GM12801 (cell line): ENCODE data around the gene THRB.

ENCODE experiments used
- TF ChIP-seq, protein P1 (sequence below): IDR thresholded peaks from one replicate; pipeline ENCODE4 v1.5.1; 2011; ENCODE audit warnings: control low read depth; ENCODE audit not compliant: insufficient read length; ENCODE audit errors: extremely low read depth

Gene THRB

DNA sequence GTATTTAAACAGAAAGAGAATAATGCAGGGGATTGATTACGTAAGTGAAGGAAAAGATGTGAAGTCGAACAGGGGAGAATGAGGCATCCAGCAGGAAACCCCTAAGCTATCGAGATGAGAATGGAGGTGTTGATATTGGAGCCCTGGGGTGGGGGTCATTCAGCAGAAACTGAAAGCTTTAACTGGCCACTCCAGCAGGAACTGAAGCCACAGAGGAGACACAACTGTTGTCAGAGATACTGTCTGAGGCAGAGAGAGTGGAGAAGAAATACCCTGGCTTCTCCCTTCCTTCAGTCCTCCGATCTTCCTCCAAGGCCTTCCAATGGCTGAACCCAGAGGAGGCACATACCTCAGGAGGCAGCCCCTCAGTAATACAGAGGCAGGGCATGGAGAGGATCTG, 152.4 kb downstream of the THRB start:
- TF ChIP-seq, protein P1, sequence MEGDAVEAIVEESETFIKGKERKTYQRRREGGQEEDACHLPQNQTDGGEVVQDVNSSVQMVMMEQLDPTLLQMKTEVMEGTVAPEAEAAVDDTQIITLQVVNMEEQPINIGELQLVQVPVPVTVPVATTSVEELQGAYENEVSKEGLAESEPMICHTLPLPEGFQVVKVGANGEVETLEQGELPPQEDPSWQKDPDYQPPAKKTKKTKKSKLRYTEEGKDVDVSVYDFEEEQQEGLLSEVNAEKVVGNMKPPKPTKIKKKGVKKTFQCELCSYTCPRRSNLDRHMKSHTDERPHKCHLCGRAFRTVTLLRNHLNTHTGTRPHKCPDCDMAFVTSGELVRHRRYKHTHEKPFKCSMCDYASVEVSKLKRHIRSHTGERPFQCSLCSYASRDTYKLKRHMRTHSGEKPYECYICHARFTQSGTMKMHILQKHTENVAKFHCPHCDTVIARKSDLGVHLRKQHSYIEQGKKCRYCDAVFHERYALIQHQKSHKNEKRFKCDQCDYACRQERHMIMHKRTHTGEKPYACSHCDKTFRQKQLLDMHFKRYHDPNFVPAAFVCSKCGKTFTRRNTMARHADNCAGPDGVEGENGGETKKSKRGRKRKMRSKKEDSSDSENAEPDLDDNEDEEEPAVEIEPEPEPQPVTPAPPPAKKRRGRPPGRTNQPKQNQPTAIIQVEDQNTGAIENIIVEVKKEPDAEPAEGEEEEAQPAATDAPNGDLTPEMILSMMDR = no peak

DNA sequence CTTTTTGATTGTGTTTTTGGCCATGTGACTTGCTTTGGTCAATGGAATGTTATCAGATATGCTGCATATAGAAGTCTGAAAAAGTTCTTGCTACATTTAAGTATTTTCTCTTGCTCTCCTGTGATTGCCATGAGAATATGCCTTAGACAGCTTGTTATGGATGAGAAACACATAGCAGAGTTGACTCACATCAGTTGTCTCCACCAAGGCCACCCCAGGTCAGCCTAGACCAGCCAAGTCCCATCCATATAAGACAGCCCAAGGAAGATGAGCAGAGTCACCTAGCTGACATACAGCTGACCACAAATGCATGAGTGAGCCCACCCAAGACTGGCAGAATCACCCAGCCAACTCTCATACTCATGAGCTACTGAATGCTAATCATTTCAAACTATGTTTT, 153.0 kb downstream of the THRB start:
- TF ChIP-seq, protein P1 = no peak

DNA sequence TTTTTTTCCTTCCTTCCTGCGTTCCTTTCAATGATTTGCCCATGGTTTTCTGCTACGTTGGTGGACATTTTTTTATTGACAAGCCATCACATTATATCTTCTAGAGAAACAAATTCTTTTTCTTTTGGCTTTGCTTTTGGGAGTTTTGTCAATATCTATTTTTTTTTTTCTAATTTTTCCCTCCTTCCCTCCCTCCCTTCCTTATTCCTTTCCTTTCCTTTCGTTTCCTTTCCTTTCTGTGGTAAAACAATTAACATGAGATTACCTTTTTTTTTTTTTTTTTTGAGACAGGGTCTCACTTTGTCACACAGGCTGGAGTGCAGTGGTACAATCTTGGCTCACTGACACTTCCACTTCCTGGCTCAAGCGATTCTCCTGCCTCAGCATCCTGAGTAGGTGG, 153.7 kb downstream of the THRB start:
- TF ChIP-seq, protein P1 = no peak

DNA sequence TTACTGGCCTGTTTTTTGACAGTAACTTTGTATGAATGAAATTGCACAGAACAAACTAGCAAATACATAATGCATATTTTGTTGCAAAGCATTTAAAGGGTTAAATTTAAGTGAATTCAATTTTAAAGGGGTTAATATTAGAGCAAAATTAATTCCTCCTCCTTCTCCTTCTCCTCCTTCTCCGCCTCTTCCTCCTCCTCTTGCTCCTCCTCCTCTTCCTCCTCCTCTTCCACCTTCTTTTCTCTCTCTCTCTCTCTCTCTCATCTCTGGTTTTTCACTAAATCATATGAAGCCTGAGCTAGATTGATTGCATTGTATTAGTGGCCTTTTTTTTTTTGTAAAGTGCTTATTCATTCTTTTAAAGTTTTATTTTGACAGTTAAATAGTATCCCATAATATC, 154.5 kb downstream of the THRB start:
- TF ChIP-seq, protein P1 = no peak

DNA sequence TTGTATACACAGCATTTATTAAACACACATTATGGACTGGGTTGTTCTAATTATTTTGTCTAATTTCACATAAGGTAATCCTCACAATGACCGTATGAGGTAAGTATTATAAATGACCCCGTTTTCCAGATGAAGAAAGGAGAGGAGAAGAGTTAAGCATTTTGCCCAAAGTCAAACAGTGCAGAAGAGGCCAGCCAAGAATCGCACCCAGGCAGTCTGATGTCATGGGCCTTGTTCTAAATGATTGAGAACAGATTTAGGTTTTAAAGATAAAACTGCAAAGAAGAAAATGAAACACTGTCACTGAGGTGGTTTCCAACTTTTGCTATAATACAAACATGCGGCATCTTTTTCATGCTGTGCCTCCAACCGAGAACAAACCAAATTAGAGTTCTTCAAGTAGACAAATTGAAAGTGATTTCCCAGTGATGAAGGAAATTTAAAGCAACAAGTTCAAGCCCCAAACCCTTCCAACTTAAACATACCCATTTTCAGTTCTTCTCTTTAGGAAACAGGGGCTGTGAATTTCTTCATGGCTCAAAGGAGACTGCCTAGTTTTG, 155.3 kb downstream of the THRB start:
- TF ChIP-seq, protein P1 = no peak

DNA sequence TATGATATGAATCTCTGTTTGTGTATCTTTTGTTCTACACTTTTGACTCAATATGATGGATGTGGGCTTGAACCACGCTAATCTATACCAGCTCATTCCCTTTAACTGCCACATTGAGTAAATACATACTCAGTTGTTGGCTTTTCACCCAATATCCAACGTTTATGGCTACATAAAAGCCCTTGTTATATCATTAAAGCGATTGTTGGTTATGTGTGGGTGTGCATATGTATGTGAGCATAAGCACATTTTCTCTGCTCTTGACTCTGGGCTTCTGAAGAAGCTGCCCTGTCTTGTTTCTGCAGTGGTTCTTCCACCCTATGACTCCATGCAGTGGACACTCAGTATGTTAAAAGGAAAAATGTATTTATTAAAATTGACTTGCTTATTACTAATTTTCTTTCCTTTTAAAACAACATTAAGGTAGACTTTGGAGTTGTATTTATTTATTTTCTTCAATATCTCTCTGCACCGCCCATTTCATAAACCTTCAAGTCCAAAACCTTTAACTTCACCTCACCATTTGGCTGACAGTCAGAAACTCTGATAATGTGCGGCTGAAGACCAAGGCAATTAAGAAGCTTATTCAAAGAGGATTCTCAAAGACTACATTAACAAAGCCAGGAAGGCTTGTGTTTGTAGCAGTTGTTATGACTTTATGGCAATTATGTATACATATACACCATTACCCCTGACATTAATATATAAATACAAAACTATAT, 156.1 kb downstream of the THRB start:
- TF ChIP-seq, protein P1 = no peak

DNA sequence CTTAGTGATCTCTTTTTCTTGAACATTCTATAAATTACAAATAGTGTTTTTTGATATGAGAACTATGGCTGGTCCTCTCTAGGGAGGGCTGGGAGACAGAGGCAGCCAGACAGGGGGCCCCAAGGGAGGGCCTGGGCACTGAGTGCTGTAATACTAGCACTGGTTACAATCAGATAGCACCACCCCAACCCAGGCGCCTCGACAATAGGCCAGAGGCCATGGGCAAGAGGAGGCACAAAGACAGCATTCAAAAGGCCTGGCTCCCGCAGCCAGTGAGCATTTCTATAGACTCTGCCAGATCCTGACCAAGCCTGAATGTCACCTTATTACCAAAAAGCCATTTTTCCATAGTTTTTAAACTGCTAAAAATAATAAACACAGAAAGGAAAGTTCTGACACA, 158.5 kb downstream of the THRB start:
- TF ChIP-seq, protein P1 = no peak
